HG03439 (cell line): ENCODE measurements around the gene FRMD4B.

Source experiments
- ATAC-seq: cut with Tn5 transposase; IDR thresholded peaks from one replicate; pipeline ENCODE4 v1.9.1; 2021; ENCODE audit warnings: mild to moderate bottlenecking, moderate library complexity; ENCODE audit not compliant: unreplicated experiment

FRMD4B gene

GRCh38 chr3:69142090-69142489, 243.8 kb downstream of the FRMD4B start:
- no peak for ATAC-seq

- no peak for ATAC-seq
These were observed 244.6 kb downstream of the FRMD4B start for GRCh38 chr3:69141313-69141712.

GRCh38 chr3:69137412-69137811, 248.5 kb downstream of the FRMD4B start:
- ATAC-seq = no peak

- no peak for ATAC-seq
These were observed 248.9 kb downstream of the FRMD4B start for GRCh38 chr3:69137005-69137404.

GRCh38 chr3:69130689-69131088, 255.2 kb downstream of the FRMD4B start:
- peak; percentile 99 for ATAC-seq

- ATAC-seq = no peak
These were observed 256.4 kb downstream of the FRMD4B start for GRCh38 chr3:69129531-69129930.

- no peak for ATAC-seq
These were observed 257.4 kb downstream of the FRMD4B start for GRCh38 chr3:69128509-69128908.

- ATAC-seq = no peak
These were observed 258.9 kb downstream of the FRMD4B start for GRCh38 chr3:69126999-69127398.

- no peak for ATAC-seq
These were observed 259.7 kb downstream of the FRMD4B start for GRCh38 chr3:69126216-69126615.

- no peak for ATAC-seq
These were observed 263.5 kb downstream of the FRMD4B start, which contains the start of gene LMOD3 for GRCh38 chr3:69122403-69122802. TSS of gene LMOD3 (minus strand) at chr3:69122595. CDS start at chr3:69122386, 209 bp downstream.

- ATAC-seq = no peak
These were observed 263.9 kb downstream of the FRMD4B start for GRCh38 chr3:69121950-69122349.

- no peak for ATAC-seq
These were observed 264.4 kb downstream of the FRMD4B start for GRCh38 chr3:69121513-69121912.

GRCh38 chr3:69120879-69121464, 264.9 kb downstream of the FRMD4B start:
- ATAC-seq = peak; percentile 89
